ACC112 (cell line): Measurements from ENCODE around the gene PTPRN2.

Experiments used
- H2AFZ ChIP-seq: fragments of 200-600 bp; sonication (generic); one replicate; pipeline ENCODE4 v1.6.0; 2017; ENCODE audit warnings: antibody characterized with exemption, low read length; ENCODE audit not compliant: unreplicated experiment
- H3K27ac ChIP-seq: fragments of 200-600 bp; sonication (generic); 2 replicates; pipeline ENCODE4 v1.5.1; 2014; ENCODE audit warnings: low read depth, mild to moderate bottlenecking, antibody characterized with exemption, low read length, moderate library complexity
- H3K27me3 ChIP-seq: fragments of 200-600 bp; sonication (generic); 2 replicates; pipeline ENCODE4 v1.6.1; 2014; ENCODE audit warnings: mild to moderate bottlenecking, antibody characterized with exemption, low read length, moderate library complexity, mixed read lengths; ENCODE audit not compliant: insufficient read depth
- H3K36me3 ChIP-seq: fragments of 200-600 bp; sonication (generic); 2 replicates; pipeline ENCODE4 v1.6.1; 2016; ENCODE audit warnings: mild to moderate bottlenecking, antibody characterized with exemption, low read length, moderate library complexity, mixed read lengths; ENCODE audit not compliant: insufficient read depth
- H3K4me1 ChIP-seq: fragments of 200-600 bp; sonication (generic); one replicate; pipeline ENCODE4 v1.6.1; 2016; ENCODE audit warnings: low read length, mixed read lengths; ENCODE audit not compliant: insufficient read depth, unreplicated experiment, control insufficient read depth
- H3K4me3 ChIP-seq: fragments of 200-600 bp; sonication (generic); 2 replicates; pipeline ENCODE4 v1.5.1; 2014; ENCODE audit warnings: mild to moderate bottlenecking, low read depth, low read length
- H3K79me2 ChIP-seq: fragments of 200-600 bp; sonication (generic); one replicate; pipeline ENCODE4 v1.6.0; 2016; ENCODE audit warnings: low read length; ENCODE audit not compliant: control insufficient read depth, unreplicated experiment, insufficient read depth

PTPRN2 gene

DNA sequence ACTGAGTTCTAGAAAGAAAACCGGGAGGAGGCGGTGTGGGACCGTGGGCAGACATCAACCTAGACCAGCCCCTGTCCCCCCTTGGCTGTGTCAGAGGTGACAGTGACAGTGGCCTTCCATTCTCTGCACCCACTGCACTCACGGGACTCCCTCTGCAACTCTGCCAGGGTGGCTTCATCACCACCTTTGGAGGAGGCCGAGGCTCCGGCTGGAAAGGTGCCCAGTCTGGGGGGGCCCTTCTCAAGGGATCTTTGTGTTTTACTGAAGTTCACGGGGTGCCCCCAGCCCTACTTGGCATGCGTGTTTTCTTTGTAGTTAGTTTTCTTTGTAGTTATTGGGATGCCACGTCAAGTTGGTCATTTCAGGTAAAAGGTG, 833.2 kb downstream of the PTPRN2 start:
- Histone ChIP-seq H2AFZ (no peak overlapping the region), H3K79me2 (no peaks in the 10 kb centered on the region), H3K36me3 (no peaks in the 10 kb centered on the region), H3K27ac (no peak overlapping the region), H3K4me1 (no peaks in the 10 kb centered on the region), H3K4me3 (no peak overlapping the region), H3K27me3 (no peaks in the 10 kb centered on the region)

DNA sequence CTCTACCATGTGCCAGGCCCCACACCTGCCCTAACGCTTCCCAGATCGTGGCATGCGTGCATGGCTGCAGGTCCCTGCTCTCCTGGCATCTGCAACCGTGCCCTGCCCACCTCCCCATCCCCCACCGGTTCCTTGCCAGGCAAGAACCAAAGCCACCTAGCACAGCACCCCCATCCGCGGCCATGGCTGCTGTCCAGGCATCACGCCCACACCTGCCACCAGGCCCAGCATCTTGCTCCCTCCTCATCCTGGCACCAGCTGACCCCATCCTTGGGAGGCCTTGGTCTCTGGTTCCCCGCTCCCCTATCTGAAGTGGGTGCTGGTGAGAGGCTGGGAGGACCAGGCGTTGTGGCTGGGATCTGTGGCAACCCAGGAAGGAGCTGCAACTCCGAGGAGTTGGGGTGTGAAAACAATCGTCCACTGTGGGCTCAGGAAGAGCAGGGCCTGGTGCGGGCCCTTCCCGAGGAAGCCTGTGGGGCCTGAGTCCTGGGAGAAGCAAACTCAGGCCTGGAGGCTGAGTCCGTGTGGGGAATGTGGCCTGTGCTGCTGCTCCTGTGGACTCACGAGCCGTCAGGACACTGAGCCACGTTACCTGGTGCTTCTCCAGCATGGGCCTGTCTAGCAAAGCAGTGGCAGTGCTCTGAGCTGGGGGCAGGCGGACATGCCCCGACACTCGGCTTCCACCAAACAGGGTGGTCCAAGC, 833.8 kb downstream of the PTPRN2 start:
- no peaks in the 10 kb centered on the region for H3K79me2 ChIP-seq
- H3K4me3 ChIP-seq = no peak overlapping the region
- H3K27me3 ChIP-seq = no peaks in the 10 kb centered on the region
- H3K36me3 ChIP-seq = no peaks in the 10 kb centered on the region
- H2AFZ ChIP-seq = no peak overlapping the region
- H3K27ac ChIP-seq = no peak overlapping the region
- no peaks in the 10 kb centered on the region for H3K4me1 ChIP-seq

DNA sequence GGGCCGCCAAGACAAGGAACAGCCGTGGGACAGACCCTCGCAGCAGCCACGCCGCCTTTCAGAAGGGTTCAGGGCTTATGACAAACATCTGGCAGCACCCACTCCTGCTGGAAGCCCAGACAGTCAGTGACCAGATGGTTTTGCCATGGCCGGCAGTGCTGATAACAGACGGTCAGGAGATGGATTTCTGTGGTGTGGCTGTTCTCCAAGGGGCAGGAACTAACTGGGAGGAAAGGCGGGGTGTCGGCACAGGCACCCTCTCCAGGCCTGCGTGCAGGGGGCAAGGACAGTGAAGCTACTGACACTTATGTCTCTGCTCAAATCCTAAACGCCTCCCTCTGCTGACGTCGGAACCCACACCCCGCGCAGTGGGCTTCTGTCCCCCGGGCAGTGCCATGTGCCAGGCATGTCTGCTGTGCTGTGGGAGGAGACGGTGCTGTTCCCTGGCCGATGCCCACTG, 834.8 kb downstream of the PTPRN2 start:
- H3K4me1 ChIP-seq = no peaks in the 10 kb centered on the region
- no peaks in the 10 kb centered on the region for H3K79me2 ChIP-seq
- H3K27ac ChIP-seq = no peak overlapping the region
- no peak overlapping the region for H2AFZ ChIP-seq
- no peak overlapping the region for H3K4me3 ChIP-seq
- H3K36me3 ChIP-seq = no peaks in the 10 kb centered on the region
- no peaks in the 10 kb centered on the region for H3K27me3 ChIP-seq

DNA sequence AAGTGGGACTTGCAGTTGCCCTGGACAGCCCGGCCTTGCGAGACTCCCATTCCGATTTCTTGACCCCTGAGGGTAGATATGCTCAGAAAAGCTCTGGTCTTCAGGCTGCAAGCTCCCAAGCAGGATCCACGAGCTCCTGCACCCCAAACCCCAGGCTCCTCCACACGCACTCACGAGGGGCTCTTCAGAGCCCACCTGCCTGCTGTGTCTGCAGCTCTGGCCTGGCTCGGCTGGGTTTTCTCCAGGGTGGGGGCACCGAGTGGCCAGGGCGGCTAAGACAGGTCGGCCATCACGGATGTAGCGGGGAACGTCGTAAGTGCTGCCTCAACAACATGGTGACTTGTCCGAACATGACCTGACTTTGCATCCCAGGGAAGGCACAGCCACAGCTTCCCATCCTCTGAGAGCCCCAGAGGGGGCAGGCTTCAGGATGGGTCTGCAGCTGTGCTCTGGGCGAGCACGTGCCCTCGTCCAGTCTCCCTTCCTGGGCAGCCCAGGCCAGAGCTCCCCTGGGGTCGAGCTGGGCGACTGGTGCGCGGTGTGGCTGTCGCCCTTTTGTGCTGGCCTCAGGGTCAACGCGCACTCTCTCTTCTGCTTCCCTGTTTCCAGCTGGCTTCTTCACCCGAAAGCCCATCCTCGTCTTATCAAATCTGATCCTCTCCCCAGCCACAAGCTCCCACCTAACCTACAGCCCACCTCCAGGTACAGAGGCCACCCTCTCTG, 835.5 kb downstream of the PTPRN2 start:
- Histone ChIP-seq H3K27ac (no peak overlapping the region), H3K36me3 (no peaks in the 10 kb centered on the region), H3K4me3 (no peak overlapping the region), H3K4me1 (no peaks in the 10 kb centered on the region), H3K79me2 (no peaks in the 10 kb centered on the region), H2AFZ (no peak overlapping the region), H3K27me3 (no peaks in the 10 kb centered on the region)

DNA sequence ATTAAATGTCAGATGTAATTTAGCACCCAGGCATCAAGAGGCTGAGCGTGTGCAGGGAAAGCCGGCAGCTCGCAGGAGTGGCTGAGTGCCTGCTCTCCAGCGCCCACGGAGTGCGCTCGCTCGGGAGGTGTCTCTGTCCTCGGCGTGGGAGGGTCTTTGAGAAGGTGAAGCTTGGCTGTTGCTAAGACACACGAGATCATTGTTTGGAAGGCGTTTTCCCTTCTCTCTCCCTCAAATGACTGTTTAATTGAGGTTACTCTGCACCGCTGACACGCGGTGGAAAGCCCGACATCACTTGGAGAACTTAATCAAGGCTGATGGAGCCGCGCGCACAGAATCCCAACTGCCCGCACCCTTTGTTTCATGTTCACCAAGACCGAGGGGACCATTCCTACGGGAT, 836.2 kb downstream of the PTPRN2 start:
- H3K79me2 ChIP-seq = no peaks in the 10 kb centered on the region
- no peak overlapping the region for H3K27ac ChIP-seq
- no peaks in the 10 kb centered on the region for H3K27me3 ChIP-seq
- no peak overlapping the region for H3K4me3 ChIP-seq
- H3K4me1 ChIP-seq = no peaks in the 10 kb centered on the region
- no peaks in the 10 kb centered on the region for H3K36me3 ChIP-seq
- H2AFZ ChIP-seq = no peak overlapping the region

DNA sequence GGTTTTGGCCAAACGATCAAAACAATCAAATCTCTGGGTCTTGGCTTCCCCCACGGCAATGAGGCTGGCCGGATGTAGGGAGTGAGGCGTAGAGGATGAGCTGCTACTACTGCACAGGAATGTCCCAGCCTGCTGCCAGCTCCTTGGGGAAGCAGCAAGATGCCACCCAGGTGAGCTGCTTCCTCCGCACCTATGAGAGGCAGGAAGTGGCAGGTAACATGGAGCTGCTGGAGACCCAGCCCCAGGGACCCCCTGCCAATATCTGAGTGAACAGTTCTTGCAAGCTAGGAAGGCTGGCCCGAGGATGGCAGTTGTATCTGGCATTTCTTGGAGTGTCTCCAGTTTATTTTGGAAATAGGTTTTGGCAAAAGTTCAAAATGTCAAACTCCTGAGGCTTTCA, 837.3 kb downstream of the PTPRN2 start:
- H3K79me2 ChIP-seq = no peaks in the 10 kb centered on the region
- no peaks in the 10 kb centered on the region for H3K4me1 ChIP-seq
- H3K27ac ChIP-seq = no peak overlapping the region
- H3K4me3 ChIP-seq = no peak overlapping the region
- no peak overlapping the region for H2AFZ ChIP-seq
- H3K27me3 ChIP-seq = no peaks in the 10 kb centered on the region
- H3K36me3 ChIP-seq = no peaks in the 10 kb centered on the region

DNA sequence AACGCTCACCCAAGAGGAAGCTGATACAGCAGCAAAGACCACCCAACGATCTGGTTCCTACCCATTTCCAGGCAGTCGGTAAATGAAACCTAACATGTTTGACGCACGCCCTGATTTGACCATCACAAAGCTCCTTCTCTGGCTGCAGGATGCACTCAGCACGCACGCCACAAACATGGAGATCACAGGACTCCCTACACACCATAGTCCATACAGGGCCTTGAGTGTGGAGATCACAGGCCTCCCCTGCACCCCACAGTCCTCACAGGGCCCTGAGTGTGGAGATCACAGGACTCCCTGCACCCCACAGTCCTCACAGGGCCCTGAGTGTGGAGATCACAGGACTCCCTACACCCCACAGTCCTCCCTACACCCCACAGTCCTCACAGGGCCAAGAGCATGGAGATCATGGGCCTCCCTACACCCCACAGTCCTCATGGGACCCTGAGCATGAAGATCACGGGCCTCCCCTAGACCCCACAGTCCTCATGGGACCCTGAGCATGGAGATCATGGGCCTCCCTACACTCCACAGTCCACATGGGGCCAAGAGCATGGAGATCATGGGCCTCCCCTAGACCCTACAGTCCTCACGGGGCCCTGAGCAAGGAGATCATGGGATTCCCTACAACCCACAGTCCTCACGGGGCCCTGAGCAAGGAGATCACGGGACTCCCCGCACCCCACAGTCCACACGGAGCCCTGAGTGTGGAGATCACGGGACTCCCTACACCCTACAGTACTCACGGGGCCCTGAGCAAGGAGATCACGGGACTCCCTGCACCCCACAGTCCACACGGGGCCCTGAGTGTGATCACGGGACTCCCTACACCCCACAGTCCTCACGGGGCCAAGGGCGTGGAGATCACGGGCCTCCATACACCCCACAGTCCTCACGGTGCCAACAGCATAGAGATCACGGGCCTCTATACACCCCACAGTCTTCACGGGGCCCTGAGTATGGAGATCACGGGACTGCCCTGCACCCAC, 841.6 kb downstream of the PTPRN2 start:
- Histone ChIP-seq H3K4me3 (no peak overlapping the region), H3K27me3 (no peaks in the 10 kb centered on the region), H3K36me3 (no peaks in the 10 kb centered on the region)

DNA sequence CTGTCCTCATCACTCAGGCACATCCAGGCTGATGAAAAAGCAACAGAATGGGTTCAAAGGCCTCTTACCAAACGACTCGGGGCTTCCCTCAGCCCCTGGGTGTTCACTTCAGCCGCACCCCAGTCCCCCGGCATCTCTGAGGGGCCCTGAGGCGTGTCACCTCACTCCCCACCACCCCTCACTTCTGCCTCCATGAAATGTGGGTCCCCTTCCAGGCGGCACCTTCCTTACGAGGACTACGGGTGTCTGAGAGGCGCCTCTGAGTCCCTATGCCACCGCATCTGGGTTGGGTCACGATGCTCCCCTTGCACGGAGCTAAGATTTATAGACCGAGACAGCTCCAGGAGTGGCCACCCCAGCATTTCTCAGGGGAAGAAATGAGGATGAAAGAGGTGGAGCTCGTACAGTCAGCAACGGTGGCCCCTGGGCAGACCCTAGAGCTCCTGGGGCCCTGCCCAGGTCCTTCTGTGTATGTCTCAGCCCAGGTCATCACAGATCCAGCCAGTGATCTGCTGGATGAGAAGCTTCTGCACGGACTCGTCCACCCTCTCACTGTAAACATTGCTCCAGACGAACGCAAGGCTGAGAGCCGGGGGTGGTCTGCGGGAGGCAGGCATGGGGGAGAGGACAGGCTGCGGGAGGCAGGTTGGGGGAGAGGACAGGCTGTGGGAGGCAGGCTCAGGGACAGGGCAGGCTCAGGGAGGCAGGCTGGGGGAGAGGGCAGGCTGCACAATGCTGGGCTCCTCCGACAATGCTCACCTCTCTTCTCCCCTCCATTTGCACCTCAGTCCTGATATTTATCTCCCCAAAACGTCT, 842.6 kb downstream of the PTPRN2 start:
- Histone ChIP-seq H3K79me2 (no peaks in the 10 kb centered on the region), H3K4me3 (no peak overlapping the region), H3K27ac (no peak overlapping the region), H2AFZ (no peak overlapping the region), H3K27me3 (no peaks in the 10 kb centered on the region), H3K4me1 (no peaks in the 10 kb centered on the region), H3K36me3 (no peaks in the 10 kb centered on the region)

More for the DNA sequence above, 841.6 kb downstream of the PTPRN2 start:
- no peak overlapping the region for H2AFZ ChIP-seq
- H3K4me1 ChIP-seq = no peaks in the 10 kb centered on the region
- H3K79me2 ChIP-seq = no peaks in the 10 kb centered on the region
- H3K27ac ChIP-seq = no peak overlapping the region

DNA sequence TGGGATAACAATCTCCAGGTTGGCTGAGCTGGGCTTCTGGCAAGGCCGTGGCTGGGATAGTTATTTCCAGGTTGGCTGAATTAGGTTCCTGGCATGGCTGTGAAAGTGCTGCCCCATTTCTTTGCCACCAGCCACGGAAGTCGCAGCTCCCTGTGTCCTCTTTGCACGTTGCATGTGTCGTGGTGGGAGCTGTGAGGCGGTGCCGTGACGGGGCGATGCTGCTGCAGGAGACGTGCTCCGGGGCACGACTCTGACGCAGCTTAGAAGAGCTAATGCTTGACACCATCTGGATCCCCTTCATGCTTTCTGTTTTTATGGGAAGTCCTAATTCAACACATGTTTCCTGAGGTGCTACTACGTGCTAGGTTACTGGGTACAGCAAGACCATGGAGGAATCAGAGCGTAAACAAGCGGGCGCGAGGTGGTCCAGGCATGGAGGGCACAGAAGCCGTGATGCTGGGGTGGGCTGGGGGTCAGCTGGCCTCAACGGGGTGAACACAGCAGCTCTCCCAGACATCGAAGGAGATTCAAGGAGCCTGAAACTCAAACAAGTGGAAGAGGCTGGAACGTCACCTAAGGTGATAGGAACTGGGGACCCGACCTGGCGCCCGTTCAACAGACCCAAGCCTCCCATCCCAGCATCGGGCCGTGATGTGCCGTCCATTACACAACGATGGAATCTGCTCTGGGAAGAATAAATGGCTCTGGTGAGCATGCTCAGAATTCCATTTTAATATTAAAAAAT, 843.7 kb downstream of the PTPRN2 start:
- Histone ChIP-seq H3K27me3 (no peaks in the 10 kb centered on the region), H2AFZ (no peak overlapping the region), H3K27ac (no peak overlapping the region), H3K36me3 (no peaks in the 10 kb centered on the region), H3K4me3 (no peak overlapping the region), H3K4me1 (no peaks in the 10 kb centered on the region), H3K79me2 (no peaks in the 10 kb centered on the region)
